Central memory CD8-positive, alpha-beta T cell (primary cell): ENCODE measurements around the gene TMEM30B.
"Not testable (repeated sequence)": the region's sequence is repeated elsewhere in the genome, so short reads cannot be mapped to it uniquely, and the experiment has no call there.

ENCODE experiments used
- ATAC-seq: fragments of 150-1000 bp; cut with Tn5 transposase; replicated peaks from 2 replicates; pipeline ENCODE4 v1.10.0; 2022; ENCODE audit warnings: mild to moderate bottlenecking, moderate FRiP score, moderate number of reproducible peaks; ENCODE audit not compliant: poor library complexity, severe bottlenecking; ENCODE audit errors: extremely low read depth
- DNase-seq, 2 donors: peaks; one replicate each; pipeline ENCODE4 v3.0.0; 2021; ENCODE audit warnings: low spot score in 2 of 2
- H3K27ac Mint-ChIP-seq: one replicate; pipeline ENCODE4 v1.8.0; 2022; ENCODE audit warnings: low read depth, mild to moderate bottlenecking, moderate library complexity, mixed read lengths
- H3K27me3 Mint-ChIP-seq: one replicate; pipeline ENCODE4 v1.8.0; 2022; ENCODE audit warnings: mixed read lengths
- H3K36me3 Mint-ChIP-seq: one replicate; pipeline ENCODE4 v1.8.0; 2022; ENCODE audit warnings: mild to moderate bottlenecking, moderate library complexity, mixed read lengths; ENCODE audit not compliant: insufficient read depth
- H3K4me1 Mint-ChIP-seq: one replicate; pipeline ENCODE4 v1.8.0; 2022; ENCODE audit warnings: mixed read lengths
- H3K4me3 Mint-ChIP-seq: one replicate; pipeline ENCODE4 v1.8.0; 2022; ENCODE audit warnings: mild to moderate bottlenecking, moderate library complexity, mixed read lengths
- H3K9me3 Mint-ChIP-seq: one replicate; pipeline ENCODE4 v1.8.0; 2022; ENCODE audit warnings: mixed read lengths

TMEM30B gene

GRCh38 chr14:61320806-61321384, 39.8 kb upstream of the TMEM30B start:
- no peaks in the 10 kb centered on the region for H3K9me3 Mint-ChIP-seq
- H3K4me1 Mint-ChIP-seq = peaks cover 24% of the 10 kb centered on the region
- ATAC-seq (no peak), DNase-seq (no peak)
- H3K36me3 Mint-ChIP-seq = peaks cover 34% of the 10 kb centered on the region
- no peaks in the 10 kb centered on the region for H3K27me3 Mint-ChIP-seq
- peak overlapping the region; percentile 90 for H3K27ac Mint-ChIP-seq
- no peak overlapping the region for H3K4me3 Mint-ChIP-seq

GRCh38 chr14:61320170-61320569, 39.0 kb upstream of the TMEM30B start:
- H3K36me3 Mint-ChIP-seq = peaks cover 31% of the 10 kb centered on the region
- not testable (repeated sequence) for H3K4me3 Mint-ChIP-seq, H3K27me3 Mint-ChIP-seq, DNase-seq, ATAC-seq, H3K27ac Mint-ChIP-seq, H3K9me3 Mint-ChIP-seq
- H3K4me1 Mint-ChIP-seq = peaks cover 18% of the 10 kb centered on the region

DNA sequence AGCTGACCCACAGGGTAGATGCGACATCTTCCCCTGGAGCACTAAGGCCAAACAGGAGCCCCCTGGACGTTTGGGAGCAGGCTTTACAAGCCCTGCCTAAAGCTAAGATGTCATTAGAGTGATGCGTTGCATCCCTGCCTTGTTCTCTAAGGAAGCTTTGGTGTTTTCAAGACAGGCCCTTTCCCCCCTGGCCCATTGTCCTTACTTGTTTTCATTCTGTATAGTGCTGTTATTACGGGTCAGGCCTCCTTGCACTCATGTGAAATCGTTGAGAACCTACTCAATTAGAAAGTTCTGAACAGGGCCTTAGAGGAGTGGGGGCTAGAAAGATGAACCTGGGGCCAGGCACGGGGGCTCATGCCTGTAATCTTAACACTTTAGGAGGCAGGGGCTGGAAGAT, 38.6 kb upstream of the TMEM30B start:
- H3K9me3 Mint-ChIP-seq = no peaks in the 10 kb centered on the region
- H3K4me3 Mint-ChIP-seq = no peak overlapping the region
- H3K4me1 Mint-ChIP-seq = peaks cover 13% of the 10 kb centered on the region
- ATAC-seq (no peak), DNase-seq (no peak)
- H3K27ac Mint-ChIP-seq = no peak overlapping the region
- H3K36me3 Mint-ChIP-seq = peaks cover 29% of the 10 kb centered on the region
- no peaks in the 10 kb centered on the region for H3K27me3 Mint-ChIP-seq

GRCh38 chr14:61319086-61319485, 37.9 kb upstream of the TMEM30B start:
- Mint-ChIP-seq H3K27ac (no peak overlapping the region), H3K27me3 (no peaks in the 10 kb centered on the region), H3K4me3 (no peak overlapping the region), H3K4me1 (peaks cover 8% of the 10 kb centered on the region), H3K9me3 (no peaks in the 10 kb centered on the region), H3K36me3 (peaks cover 26% of the 10 kb centered on the region)
- ATAC-seq = no peak
- no peak for DNase-seq

- ATAC-seq = no peak
- Mint-ChIP-seq H3K9me3 (no peaks in the 10 kb centered on the region), H3K27me3 (no peaks in the 10 kb centered on the region), H3K4me3 (no peak overlapping the region), H3K27ac (no peak overlapping the region), H3K36me3 (no peaks in the 10 kb centered on the region), H3K4me1 (no peaks in the 10 kb centered on the region)
- no peak for DNase-seq
Observed at GRCh38 chr14:61315313-61315712, 34.2 kb upstream of the TMEM30B start.

GRCh38 chr14:61308701-61309100, 27.6 kb upstream of the TMEM30B start:
- not testable (repeated sequence) for H3K27ac Mint-ChIP-seq, H3K27me3 Mint-ChIP-seq, ATAC-seq, H3K36me3 Mint-ChIP-seq, H3K9me3 Mint-ChIP-seq, H3K4me3 Mint-ChIP-seq, H3K4me1 Mint-ChIP-seq, DNase-seq

- Mint-ChIP-seq H3K4me3 (no peak overlapping the region), H3K36me3 (no peaks in the 10 kb centered on the region), H3K4me1 (peaks cover 7% of the 10 kb centered on the region), H3K27ac (no peak overlapping the region), H3K9me3 (no peaks in the 10 kb centered on the region), H3K27me3 (no peaks in the 10 kb centered on the region)
- DNase-seq (no peak), ATAC-seq (no peak)
Observed at GRCh38 chr14:61308198-61308597, 27.1 kb upstream of the TMEM30B start.

- H3K4me1 Mint-ChIP-seq = peaks cover 14% of the 10 kb centered on the region
- no peaks in the 10 kb centered on the region for H3K36me3 Mint-ChIP-seq
- no peak for ATAC-seq
- H3K9me3 Mint-ChIP-seq = no peaks in the 10 kb centered on the region
- no peaks in the 10 kb centered on the region for H3K27me3 Mint-ChIP-seq
- H3K4me3 Mint-ChIP-seq = no peak overlapping the region
- no peak for DNase-seq
- no peak overlapping the region for H3K27ac Mint-ChIP-seq
Observed at GRCh38 chr14:61304688-61305087, 23.6 kb upstream of the TMEM30B start.

GRCh38 chr14:61300754-61301153, 19.6 kb upstream of the TMEM30B start:
- Mint-ChIP-seq H3K4me1 (peaks cover 37% of the 10 kb centered on the region), H3K9me3 (no peaks in the 10 kb centered on the region), H3K4me3 (no peak overlapping the region), H3K27me3 (no peaks in the 10 kb centered on the region), H3K36me3 (no peaks in the 10 kb centered on the region), H3K27ac (no peak overlapping the region)
- DNase-seq (no peak), ATAC-seq (no peak)

DNA sequence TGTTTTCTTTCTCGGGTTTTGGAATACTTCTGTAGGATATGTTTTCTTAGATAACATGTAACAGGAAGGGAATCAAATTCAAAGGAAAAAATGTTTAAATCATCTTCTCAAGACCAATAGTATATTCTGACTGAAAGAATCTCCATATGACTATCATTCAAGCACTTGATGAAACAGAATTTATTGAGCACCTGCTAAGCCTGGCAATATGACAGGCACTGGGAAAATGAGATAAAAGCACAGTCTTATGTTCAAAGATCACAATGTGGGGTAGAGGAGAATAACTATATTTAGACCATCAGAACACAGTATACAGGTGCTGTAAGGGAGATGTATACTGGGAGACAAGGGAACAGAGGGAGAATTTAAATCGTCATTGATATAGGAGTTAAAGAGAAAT, 19.1 kb upstream of the TMEM30B start:
- H3K4me3 Mint-ChIP-seq = no peak overlapping the region
- H3K36me3 Mint-ChIP-seq = no peaks in the 10 kb centered on the region
- no peaks in the 10 kb centered on the region for H3K9me3 Mint-ChIP-seq
- DNase-seq = no peak
- H3K4me1 Mint-ChIP-seq = peaks cover 37% of the 10 kb centered on the region
- no peak for ATAC-seq
- no peaks in the 10 kb centered on the region for H3K27me3 Mint-ChIP-seq
- H3K27ac Mint-ChIP-seq = peak overlapping the region; percentile 20

GRCh38 chr14:61298824-61299223, 17.7 kb upstream of the TMEM30B start:
- H3K27me3 Mint-ChIP-seq = no peaks in the 10 kb centered on the region
- H3K9me3 Mint-ChIP-seq = no peaks in the 10 kb centered on the region
- H3K36me3 Mint-ChIP-seq = no peaks in the 10 kb centered on the region
- H3K4me3 Mint-ChIP-seq = no peak overlapping the region
- H3K27ac Mint-ChIP-seq = no peak overlapping the region
- DNase-seq (no peak), ATAC-seq (no peak)
- peaks cover 37% of the 10 kb centered on the region for H3K4me1 Mint-ChIP-seq

DNA sequence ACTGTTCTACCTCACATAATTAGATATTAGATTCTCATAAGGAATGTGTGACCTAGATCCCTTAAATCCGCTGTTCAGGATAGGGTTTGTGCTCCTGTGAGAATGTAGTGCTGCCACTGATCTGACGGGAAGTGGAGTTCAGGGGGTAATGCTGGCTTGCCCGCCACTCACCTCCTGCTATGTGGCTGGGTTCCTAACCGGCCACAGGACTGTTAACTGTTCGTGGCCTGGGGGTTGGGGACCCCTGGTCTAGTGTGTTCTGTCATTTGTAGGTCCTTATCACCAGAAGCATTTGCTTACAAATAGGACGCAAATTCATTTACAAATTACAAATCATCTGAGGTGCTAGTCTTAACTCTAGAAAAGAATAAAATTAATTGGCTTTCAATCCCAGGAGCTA, 16.4 kb upstream of the TMEM30B start:
- peak overlapping the region; percentile 64 for H3K27ac Mint-ChIP-seq
- H3K36me3 Mint-ChIP-seq = no peaks in the 10 kb centered on the region
- H3K4me1 Mint-ChIP-seq = peaks cover 37% of the 10 kb centered on the region
- ATAC-seq = no peak
- DNase-seq = no peak
- H3K9me3 Mint-ChIP-seq = no peaks in the 10 kb centered on the region
- H3K27me3 Mint-ChIP-seq = no peaks in the 10 kb centered on the region
- H3K4me3 Mint-ChIP-seq = no peak overlapping the region

GRCh38 chr14:61296719-61297502, 15.8 kb upstream of the TMEM30B start:
- DNase-seq = no peak
- H3K27me3 Mint-ChIP-seq = no peaks in the 10 kb centered on the region
- no peak overlapping the region for H3K27ac Mint-ChIP-seq

More at GRCh38 chr14:61296719-61297502, 15.8 kb upstream of the TMEM30B start:
- Mint-ChIP-seq H3K4me3 (no peak overlapping the region), H3K9me3 (no peaks in the 10 kb centered on the region), H3K36me3 (no peaks in the 10 kb centered on the region), H3K4me1 (peaks cover 37% of the 10 kb centered on the region)
- ATAC-seq = peak; percentile 54
